Pancreas (tissue), 10 donors: Measurements from ENCODE around the gene MMS22L. TPM values are rescaled to one million over a fixed set of nuclear protein-coding genes. Genes with fewer than 3 reads are reported as not detected.

Experiments used
- ATAC-seq, 4 donors: fragments of 200-7000 bp; cut with Tn5 transposase; one replicate each; pipeline versions ENCODE4 v1.8.0 to v1.9.1; 2020; ENCODE audit warnings: mild to moderate bottlenecking in 4 of 4, moderate library complexity in 4 of 4
- DNase-seq, 6 donors: peaks; one replicate each; pipeline ENCODE4 v3.0.0-alpha.2; 2020
- FAIRE-seq: peaks from 2 replicates; lab custom pipeline; 2012; peaks lifted over from hg19 to GRCh38; lab: Jason Lieb, UNC
- H3K27ac ChIP-seq, 4 donors: fragments of 200-600 bp; sonication (generic); 1 replicate in 3 of 4; 2 replicates in 1 of 4; pipeline versions ENCODE4 v1.5.0 to v1.8.0; 2020
- H3K27me3 ChIP-seq, 4 donors: fragments of 200-600 bp; one replicate each; pipeline ENCODE4 v1.8.0; 2021
- H3K36me3 ChIP-seq, 3 donors: fragments of 200-600 bp; sonication (generic) in 1 of 3; one replicate each; pipeline versions ENCODE4 v1.5.0 to v1.8.0; 2020 to 2021
- H3K4me1 ChIP-seq, 3 donors: fragments of 200-600 bp; one replicate each; pipeline ENCODE4 v1.8.0; 2021
- H3K4me3 ChIP-seq, 4 donors: fragments of 200-600 bp; sonication (generic) in 2 of 4; one replicate each; pipeline versions ENCODE4 v1.5.0 to v1.8.0; 2020 to 2021
- H3K9me3 ChIP-seq, 4 donors: fragments of 200-600 bp; one replicate each; pipeline ENCODE4 v1.8.0; 2021
- WGBS, 2 donors: extraction: QIAGEN DNeasy Blood & Tissue Kit; methylation state at CpG; one replicate each; pipeline ENCODE4 v1.1.7; 2013; 5-methylcytosine and 5-hydroxymethylcytosine counted together
- intact Hi-C, 3 donors: fragments of 100-400 bp; cut with DNase I; formaldehyde crosslinking; loops; one replicate each; pipeline versions ENCODE4 v1.11.1 to v1.14.2; 2022
- polyA plus RNA-seq, 2 donors: library from polyadenylated mRNA; stranded (reverse); fragments of 200-250 nt; gene quantifications; one replicate each; pipeline ENCODE4 v1.2.3, GENCODE V29; 2013
- total RNA-seq, 6 donors: library from RNA; stranded (reverse); fragmentation: NEBNext Ultra II Directional in 4 of 6; extraction: Animal tissue kit (Norgen Biotek cat#: 25700) in 4 of 6; gene quantifications; one replicate each; pipeline versions ENCODE4 v1.2.1 to v1.2.4, GENCODE V29; 2021 to 2023
- TF ChIP-seq, protein P1 (sequence below), 4 donors: fragments of 200-600 bp; sonication (generic) in 3 of 4; IDR thresholded peaks; one replicate each; pipeline versions ENCODE4 v1.5.0 to v1.8.0; 2021; ENCODE audit warnings: antibody characterized with exemption in 4 of 4
- donor health status: healthy with polysubstance abuse.
- donor health status: DM: no; HTN: no; CAD: no; lungs with moderate emphysema.
- donor health status: DM: no; HTN: no; CAD: no.
- donor health status: control.
- donor health status: control.
- donor health status: Bipolar disorder and iron deficiency.
- donor health status: DM: yes; HTN: yes; CAD: no.
- donor health status: DM: no; HTN: no; CAD: no.
- donor health status: DM: no; HTN: no; CAD: no.
- donor health status: DM: yes; HTN: yes; CAD: no.

Gene MMS22L
- total and polyA plus RNA-seq, 8 donors, result 0.84 to 5.0 (median 2.9) TPM

DNA sequence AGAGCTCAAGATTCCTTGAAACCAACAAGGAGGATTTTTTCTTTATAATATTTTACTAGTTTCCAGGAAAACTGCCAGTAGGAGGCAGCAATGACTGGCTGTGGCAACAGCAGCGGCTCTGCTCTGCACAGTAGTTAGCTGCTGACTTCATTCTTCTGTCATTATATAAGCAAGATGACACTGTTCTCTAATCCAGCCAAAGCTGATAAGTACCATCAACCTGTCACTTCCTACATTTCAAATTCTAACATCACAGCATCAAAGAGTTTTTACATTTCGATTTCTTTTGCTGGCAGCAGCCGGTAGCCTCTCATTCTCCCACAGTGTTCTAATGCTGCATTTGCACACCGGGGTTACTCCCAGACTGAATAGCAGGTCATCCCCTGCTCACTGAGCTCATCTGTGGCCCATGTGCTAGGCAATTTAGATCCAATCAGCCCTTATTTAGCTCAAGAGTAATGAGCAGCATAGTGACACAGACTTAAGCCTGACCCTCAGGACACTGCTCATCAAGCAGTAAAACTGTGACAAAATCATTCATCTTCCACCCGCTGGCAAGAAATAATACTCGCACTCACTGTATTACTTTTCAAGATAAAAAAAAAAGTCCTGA, 67.8 kb downstream of the MMS22L start:
- no peak overlapping the region for H3K4me3 ChIP-seq
- no peak for FAIRE-seq
- no peaks in the 10 kb centered on the region for H3K9me3 ChIP-seq
- no peak overlapping the region for H3K27ac ChIP-seq
- no peaks in the 10 kb centered on the region for H3K27me3 ChIP-seq
- TF ChIP-seq, protein P1, sequence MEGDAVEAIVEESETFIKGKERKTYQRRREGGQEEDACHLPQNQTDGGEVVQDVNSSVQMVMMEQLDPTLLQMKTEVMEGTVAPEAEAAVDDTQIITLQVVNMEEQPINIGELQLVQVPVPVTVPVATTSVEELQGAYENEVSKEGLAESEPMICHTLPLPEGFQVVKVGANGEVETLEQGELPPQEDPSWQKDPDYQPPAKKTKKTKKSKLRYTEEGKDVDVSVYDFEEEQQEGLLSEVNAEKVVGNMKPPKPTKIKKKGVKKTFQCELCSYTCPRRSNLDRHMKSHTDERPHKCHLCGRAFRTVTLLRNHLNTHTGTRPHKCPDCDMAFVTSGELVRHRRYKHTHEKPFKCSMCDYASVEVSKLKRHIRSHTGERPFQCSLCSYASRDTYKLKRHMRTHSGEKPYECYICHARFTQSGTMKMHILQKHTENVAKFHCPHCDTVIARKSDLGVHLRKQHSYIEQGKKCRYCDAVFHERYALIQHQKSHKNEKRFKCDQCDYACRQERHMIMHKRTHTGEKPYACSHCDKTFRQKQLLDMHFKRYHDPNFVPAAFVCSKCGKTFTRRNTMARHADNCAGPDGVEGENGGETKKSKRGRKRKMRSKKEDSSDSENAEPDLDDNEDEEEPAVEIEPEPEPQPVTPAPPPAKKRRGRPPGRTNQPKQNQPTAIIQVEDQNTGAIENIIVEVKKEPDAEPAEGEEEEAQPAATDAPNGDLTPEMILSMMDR (IDR thresholded peaks at IDR 0.05), result no peak
- 67 to 78% methylated on average over 6 of the region's 6 CpGs for WGBS, 2 donors
- no peaks in the 10 kb centered on the region for H3K4me1 ChIP-seq
- peak in 3 of 6 donors; percentile 3 to 28 (median 15) for DNase-seq
- H3K36me3 ChIP-seq, result no peaks in the 10 kb centered on the region
- ATAC-seq, result peak in 3 of 4 donors; percentile 67 to 80 (median 76)
- intact Hi-C loops, result no loop called here

- intact Hi-C loops, result no loop called here
- H3K4me3 ChIP-seq, result no peak overlapping the region
- H3K9me3 ChIP-seq, result no peaks in the 10 kb centered on the region
- no peaks in the 10 kb centered on the region for H3K27me3 ChIP-seq
- FAIRE-seq (no peak), DNase-seq (no peak), ATAC-seq (no peak)
- no peaks in the 10 kb centered on the region for H3K4me1 ChIP-seq
- TF ChIP-seq, protein P1 (IDR thresholded peaks at IDR 0.05), result no peak
- 26 to 30% methylated on average over 2 of the region's 2 CpGs for WGBS, 2 donors
- no peak overlapping the region for H3K27ac ChIP-seq
- H3K36me3 ChIP-seq, result no peaks in the 10 kb centered on the region
These were observed 68.3 kb downstream of the MMS22L start for GRCh38 chr6:97214671-97215070.

DNA sequence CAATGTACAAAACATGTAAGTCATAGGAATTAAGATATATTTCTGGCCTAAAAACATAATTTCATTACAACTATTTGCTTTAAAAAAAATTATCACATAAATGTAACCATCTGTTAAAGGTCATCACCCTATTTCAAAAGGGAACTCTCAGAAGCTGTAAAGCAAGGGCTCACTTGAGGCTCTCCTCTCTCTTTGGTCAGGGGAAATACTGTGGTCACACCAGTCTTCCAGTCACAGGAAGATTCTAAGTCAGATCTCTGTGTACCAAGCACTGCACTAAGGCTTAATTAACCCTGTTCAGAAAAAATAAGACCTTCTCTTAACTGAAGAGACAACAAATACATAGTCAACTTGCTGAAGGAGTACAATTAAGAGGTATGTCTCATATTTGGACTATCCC, 75.6 kb downstream of the MMS22L start:
- H3K4me3 ChIP-seq, result no peak overlapping the region
- intact Hi-C loops, result no loop called here
- TF ChIP-seq, protein P1 (IDR thresholded peaks at IDR 0.05), result no peak

GRCh38 chr6:97205966-97206365, 77.0 kb downstream of the MMS22L start:
- Histone ChIP-seq H3K4me3 (no peak overlapping the region), H3K36me3 (no peaks in the 10 kb centered on the region), H3K9me3 (no peaks in the 10 kb centered on the region), H3K27me3 (no peaks in the 10 kb centered on the region), H3K4me1 (no peaks in the 10 kb centered on the region), H3K27ac (no peak overlapping the region)
- ATAC-seq (no peak), DNase-seq (no peak), FAIRE-seq (no peak)
- TF ChIP-seq, protein P1 (IDR thresholded peaks at IDR 0.05), result no peak
- intact Hi-C loops, result no loop called here

More for the DNA sequence above, 75.6 kb downstream of the MMS22L start:
- Histone ChIP-seq H3K27me3 (no peaks in the 10 kb centered on the region), H3K4me1 (no peaks in the 10 kb centered on the region), H3K36me3 (no peaks in the 10 kb centered on the region), H3K27ac (no peak overlapping the region), H3K9me3 (no peaks in the 10 kb centered on the region)
- ATAC-seq (no peak), FAIRE-seq (no peak), DNase-seq (no peak)

DNA sequence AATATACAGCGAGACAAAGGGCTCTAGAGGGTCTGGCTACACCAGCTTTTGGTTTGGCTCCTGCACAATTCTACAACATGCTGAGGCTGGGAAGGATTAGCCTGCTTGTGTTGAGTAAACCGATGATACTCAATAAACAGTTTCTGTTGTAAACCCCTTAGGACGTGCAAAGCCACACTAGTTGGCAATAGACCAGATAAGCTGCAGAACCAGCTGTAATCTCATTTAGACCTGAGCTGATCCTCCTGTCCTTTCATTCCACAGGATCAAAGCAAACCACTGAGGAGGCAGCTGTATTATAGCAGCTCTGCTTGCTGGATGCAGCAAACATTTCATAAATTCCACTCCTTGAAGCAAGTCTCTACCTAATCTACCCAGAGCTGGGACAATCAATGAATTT, 79.7 kb downstream of the MMS22L start:
- ATAC-seq, result no peak
- H3K4me1 ChIP-seq, result no peaks in the 10 kb centered on the region
- intact Hi-C loops, result no loop called here
- 44 to 47% methylated on average over 3 of the region's 3 CpGs for WGBS, 2 donors
- TF ChIP-seq, protein P1 (IDR thresholded peaks at IDR 0.05), result no peak
- H3K4me3 ChIP-seq, result no peak overlapping the region
- no peaks in the 10 kb centered on the region for H3K27me3 ChIP-seq
- no peaks in the 10 kb centered on the region for H3K36me3 ChIP-seq
- H3K9me3 ChIP-seq, result no peaks in the 10 kb centered on the region
- no peak for FAIRE-seq
- no peak for DNase-seq
- no peak overlapping the region for H3K27ac ChIP-seq
